GM18873 (cell line): ENCODE data around the gene CAPN7.
"Not testable (repeated sequence)": the region's sequence is repeated elsewhere in the genome, so short reads cannot be mapped to it uniquely, and the experiment has no call there.

Experiments used
- ATAC-seq: cut with Tn5 transposase; IDR thresholded peaks from one replicate; pipeline ENCODE4 v1.9.1; 2021; ENCODE audit warnings: mild to moderate bottlenecking, moderate library complexity, moderate number of reproducible peaks; ENCODE audit not compliant: unreplicated experiment, low FRiP score

CAPN7 gene

GRCh38 chr3:15205934-15206661 is at the start of gene CAPN7:
Gene CAPN7, plus strand, starts transcription at chr3:15206246. Its CDS starts 250 bp downstream, at chr3:15206496.
- ATAC-seq = peak; percentile 79

DNA sequence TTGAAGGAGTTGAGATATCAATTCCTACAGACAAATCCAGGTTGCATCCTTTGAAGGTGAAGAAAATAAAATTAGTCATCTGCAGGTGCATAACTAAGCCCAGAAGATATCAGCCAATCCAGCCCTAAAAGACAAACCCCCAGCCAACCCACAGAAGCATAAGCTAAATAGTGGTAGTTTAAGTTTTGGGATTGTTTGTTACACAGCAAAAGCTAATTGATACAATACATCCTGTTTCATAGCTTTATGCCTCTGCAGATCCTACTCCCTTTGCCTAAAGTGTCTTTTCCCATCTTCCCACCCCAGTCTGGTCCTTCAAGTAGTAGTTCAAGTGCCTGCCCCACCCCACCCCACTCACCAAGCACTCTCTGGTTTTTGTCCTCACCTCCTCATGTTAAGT is 48.6 kb upstream of the CAPN7 start:
- ATAC-seq = no peak

DNA sequence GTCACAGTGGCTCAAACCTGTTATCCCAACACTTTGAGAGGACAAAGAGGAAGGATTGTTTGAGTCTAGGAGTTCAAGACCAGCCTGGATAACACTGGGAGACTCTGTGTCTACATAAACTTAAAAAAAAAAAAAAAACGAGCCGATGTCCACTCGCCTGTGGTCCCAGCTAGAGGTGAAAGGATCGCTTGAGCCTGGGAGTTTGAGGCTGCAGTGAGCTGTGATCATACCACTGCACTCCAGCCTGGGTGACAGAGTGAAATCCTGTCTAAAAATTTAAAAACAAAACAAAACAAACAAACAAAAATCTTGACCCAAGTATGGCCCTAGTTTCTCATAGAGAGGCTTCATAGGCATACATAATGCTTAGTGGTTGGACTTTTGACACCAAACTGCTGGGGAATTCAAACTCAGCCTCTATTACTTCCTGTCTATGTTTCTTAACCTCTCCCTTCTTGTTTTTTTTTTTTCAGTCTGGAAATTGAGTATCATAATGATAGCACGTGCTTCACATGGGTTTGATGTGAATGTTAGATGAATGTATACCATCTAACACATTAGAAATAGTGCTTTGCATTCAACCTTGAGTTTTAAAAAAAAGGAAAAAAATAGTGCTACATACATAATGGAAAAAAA is 46.4 kb upstream of the CAPN7 start:
- ATAC-seq = no peak

GRCh38 chr3:15160662-15161061 is 45.4 kb upstream of the CAPN7 start:
- no peak for ATAC-seq

GRCh38 chr3:15161133-15161532 is 44.9 kb upstream of the CAPN7 start:
- no peak for ATAC-seq

GRCh38 chr3:15163656-15164055 is 42.4 kb upstream of the CAPN7 start:
- not testable (repeated sequence) for ATAC-seq

DNA sequence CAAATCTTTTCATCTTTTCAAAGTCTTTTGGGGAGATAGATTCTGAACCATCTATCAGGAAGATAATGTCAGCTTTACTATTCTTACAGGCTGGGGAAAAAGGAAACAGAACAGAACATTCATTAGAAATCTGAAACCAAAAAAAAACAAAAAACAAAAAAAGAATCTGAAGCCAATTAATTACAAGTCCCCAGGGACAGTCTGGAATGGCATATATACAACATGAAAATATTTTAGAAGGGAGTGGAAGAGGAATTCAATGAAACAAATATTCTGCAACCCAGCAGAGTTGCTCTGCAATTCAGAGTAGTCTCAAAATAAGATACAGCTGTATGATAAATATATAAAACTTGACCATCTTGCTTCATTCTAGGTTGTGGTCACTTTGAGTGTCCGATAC is 41.7 kb upstream of the CAPN7 start:
- no peak for ATAC-seq

DNA sequence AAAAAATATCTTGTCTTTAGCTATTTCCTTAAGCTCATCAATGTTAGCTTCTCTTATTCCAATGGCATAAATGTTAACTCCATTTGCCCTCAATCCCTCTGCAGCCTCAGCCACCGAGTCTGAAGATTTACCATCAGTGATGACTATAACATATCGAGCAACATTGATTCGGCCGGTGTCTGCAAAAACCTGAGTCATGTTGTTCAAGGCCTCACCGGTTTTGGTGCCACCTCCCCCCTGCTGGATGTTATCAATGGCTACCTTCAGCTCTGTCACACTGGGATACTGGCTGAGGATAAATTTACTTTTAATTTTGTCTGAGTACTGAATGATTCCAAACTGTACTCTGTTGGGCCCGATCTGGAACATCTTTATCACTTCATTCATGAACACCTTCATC is 41.0 kb upstream of the CAPN7 start:
- no peak for ATAC-seq

DNA sequence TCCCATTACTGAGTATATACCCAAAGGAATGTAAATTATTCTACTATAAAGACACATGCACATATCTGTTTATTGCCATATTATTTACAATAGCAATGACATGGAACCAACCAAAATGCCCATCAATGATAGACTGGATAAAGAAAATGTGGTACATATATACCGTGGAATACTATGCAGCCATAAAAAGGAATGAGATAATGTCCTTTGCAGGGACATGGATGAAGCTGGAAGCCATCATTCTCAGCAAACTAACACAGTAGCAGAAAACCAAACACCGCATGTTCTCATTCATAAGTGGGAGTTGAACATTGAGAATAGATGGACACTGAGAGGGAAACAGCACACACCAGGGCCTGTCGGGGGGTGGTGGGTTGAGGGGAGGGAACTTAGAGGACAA is 39.7 kb upstream of the CAPN7 start:
- not testable (repeated sequence) for ATAC-seq

DNA sequence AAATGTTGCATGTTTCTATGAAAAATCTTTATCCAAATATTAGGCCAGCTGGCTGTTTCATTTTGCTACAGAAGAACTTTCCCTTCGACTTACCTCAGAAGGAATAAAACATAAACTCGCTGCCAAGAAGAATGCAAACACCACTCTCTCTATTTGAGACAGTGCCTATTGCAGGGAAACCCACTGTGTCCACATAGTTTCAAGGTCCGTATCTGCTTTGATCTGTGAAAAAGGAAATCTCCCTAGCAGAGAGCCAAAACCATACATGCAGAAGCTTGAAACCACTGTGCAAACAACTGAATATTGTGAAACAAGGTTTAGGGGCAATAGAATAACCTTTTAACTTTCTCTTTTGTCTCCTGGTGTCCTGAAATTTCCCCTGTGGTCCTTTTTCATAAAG is 35.0 kb upstream of the CAPN7 start:
- no peak for ATAC-seq

DNA sequence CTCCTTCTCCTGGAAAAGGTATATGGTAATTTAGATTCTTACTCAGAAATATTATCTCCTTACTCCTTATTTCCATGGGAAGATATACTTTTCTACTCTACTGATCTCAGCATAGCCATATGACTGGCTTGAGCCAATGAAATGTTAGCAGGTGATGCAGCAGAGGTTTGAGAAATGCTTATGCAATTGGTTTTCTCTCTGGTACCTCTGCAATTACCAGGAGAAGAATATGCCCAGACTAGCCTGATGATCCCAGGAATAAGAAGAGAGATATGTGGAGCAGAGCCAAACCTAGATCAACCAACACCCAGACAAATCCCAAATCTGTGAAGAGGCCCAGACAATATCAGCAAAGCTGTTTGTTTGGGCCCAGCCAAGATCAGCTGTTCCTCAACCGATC is 33.2 kb upstream of the CAPN7 start:
- no peak for ATAC-seq

DNA sequence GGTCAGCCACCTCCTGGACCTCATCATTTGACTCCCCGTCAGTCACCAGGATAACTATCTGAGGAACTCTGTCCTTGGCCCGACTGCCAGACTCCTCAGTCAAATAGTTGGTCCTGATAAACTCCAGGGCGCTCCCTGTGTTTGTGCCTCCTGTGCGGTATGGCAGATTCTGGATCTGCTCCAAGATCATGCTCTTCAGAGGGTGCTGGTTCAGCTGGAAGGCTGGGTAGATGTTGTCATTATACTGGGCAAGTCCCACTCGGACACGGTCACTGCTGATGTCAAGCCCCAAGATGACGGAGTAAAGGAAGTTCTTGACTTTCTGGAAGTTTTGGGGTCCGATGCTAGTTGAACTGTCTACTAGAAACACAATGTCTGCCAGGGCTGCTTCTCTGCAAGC is 31.1 kb upstream of the CAPN7 start:
- no peak for ATAC-seq

DNA sequence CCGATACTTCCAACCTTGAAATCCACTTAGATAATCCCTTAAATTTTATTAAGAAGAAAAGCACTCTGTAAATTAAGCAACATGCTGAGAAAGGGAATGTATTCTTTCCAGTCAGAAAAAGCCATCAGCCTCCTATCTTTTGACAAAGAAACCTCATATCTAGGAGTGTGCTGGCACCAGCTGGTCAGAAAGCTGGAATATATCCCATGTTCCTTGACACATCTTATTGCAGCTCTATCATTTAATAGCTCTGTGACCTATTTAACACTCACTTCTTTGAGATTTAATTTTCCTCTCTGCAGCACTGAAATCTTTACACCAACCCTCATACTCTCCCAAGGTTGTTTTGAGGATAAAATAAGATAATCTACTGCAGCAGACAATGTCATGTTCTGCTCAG is 30.4 kb upstream of the CAPN7 start:
- no peak for ATAC-seq

DNA sequence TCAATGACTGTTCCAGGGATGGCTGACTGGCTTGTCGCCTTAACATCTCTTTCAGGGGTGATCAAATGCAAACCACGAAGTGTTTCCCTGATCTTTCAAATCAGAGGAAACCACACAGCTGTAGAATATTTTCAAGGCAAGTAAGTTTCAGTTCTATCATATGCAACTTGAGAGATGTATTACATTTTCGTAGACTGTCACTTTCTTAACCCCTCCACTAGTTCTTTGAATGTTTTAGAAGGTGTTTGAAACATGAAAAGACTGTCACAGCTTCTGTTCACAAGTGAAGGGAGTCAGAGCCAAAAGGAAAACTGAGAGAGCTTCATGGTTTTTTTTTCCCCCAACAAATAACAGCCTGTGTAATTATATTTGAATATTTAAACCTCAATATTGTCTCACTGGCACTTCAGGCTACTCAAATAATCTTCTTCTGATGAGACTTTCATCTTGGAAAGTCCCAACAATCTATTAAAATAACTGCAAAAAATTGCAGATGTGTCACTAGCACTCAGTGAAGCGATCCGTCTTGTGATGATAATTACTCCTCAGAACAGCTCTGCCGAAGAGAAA is 25.9 kb upstream of the CAPN7 start:
- no peak for ATAC-seq

DNA sequence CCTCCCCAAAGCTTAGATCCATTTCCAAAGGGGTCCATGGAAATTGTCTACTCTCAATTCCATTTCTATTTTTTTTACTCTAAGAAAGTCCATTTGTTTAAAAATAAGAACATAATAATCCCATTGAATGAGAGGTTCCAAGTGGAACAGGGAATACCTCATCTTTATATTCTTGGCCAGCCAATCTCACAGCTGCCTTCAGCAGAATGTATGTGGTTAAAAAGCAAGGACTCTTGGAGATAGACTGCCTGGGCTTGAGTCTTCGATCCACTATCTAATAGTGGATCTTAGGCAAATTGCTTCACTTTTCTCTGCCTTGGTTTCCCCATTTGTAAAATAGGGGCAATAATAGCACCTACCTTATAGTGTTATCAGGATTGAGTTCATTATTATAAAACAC is 24.5 kb upstream of the CAPN7 start:
- no peak for ATAC-seq

GRCh38 chr3:15181963-15182362 is 24.1 kb upstream of the CAPN7 start:
- no peak for ATAC-seq

GRCh38 chr3:15183011-15183410 is 23.0 kb upstream of the CAPN7 start:
- ATAC-seq = no peak

GRCh38 chr3:15185404-15185803 is 20.6 kb upstream of the CAPN7 start:
- no peak for ATAC-seq

GRCh38 chr3:15186101-15186476 is 20.0 kb upstream of the CAPN7 start:
- ATAC-seq = no peak

DNA sequence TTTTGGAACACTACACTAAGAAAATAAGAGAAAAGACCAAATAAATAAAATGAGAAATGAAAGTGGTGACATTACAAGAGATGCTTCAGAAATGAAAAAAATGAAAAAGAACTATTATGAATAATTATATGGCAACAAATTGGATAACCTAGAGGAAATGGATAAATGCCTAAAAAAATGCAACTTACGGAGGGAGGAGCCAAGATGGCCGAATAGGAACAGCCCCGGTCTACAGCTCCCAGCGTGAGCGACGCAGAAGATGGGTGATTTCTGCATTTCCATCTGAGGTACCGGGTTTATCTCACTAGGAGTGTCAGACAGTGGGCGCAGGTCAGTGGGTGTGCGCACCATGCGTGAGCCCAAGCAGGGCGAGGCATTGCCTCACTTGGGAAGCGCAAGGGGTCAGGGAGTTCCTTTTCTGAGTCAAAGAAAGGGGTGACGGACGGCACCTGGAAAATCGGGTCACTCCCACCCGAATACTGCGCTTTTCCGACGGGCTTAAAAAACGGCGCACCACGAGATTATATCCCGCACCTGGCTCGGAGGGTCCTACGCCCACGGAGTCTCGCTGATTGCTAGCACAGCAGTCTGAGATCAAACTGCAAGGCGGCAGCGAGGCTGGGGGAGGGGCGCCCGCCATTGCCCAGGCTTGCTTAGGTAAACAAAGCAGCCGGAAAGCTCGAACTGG is 19.4 kb upstream of the CAPN7 start:
- not testable (repeated sequence) for ATAC-seq

GRCh38 chr3:15197340-15198029 is 8.6 kb upstream of the CAPN7 start:
- no peak for ATAC-seq
